ENCODE measurements around the gene TSKS.
A peak's percentile ranks its signal among the peaks of the same experiment; 100 is the strongest.

Gene TSKS

DNA sequence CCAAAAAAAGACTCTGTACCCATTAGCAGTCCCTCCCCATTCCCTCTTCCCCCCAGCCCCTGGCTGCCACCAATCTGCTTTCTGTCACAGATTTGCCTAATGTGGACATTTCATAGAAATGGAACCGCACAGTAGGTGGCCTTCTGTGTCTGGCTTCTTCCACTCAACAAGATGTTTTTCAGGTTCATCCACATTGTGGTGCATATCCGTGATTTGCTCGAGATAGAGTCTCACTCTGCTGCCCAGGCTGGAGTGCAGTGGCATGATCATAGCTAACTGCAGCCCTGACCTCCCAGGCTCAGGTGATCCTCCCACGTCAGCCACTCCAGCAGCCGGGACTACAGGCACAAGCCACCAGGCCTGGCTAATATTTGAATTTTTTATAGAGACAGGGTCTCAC is 24.6 kb upstream of the TSKS start:
- H3K4me3 ChIP-seq (ENCODE audit: control insufficient read depth, low read depth, low read length): no peak overlapping the region
- TF ChIP-seq CTCF (conservative IDR thresholded peaks at IDR 0.05; ENCODE audit: control insufficient read depth, insufficient read depth, low read depth, low read length): no peak
- no peak for DNase-seq (ENCODE audit: low read depth)

- TF ChIP-seq CTCF (conservative IDR thresholded peaks at IDR 0.05; ENCODE audit: control insufficient read depth, insufficient read depth, low read depth, low read length): no peak
- DNase-seq (ENCODE audit: low read depth): peak; percentile 83
- no peak overlapping the region for H3K4me3 ChIP-seq (ENCODE audit: control insufficient read depth, low read depth, low read length)
Measured at GRCh38 chr19:49786376-49786820, 23.3 kb upstream of the TSKS start.

GRCh38 chr19:49782515-49782914 is 19.4 kb upstream of the TSKS start:
- TF ChIP-seq CTCF (conservative IDR thresholded peaks at IDR 0.05; ENCODE audit: control insufficient read depth, insufficient read depth, low read depth, low read length): no peak
- no peak overlapping the region for H3K4me3 ChIP-seq (ENCODE audit: control insufficient read depth, low read depth, low read length)
- DNase-seq (ENCODE audit: low read depth): no peak

DNA sequence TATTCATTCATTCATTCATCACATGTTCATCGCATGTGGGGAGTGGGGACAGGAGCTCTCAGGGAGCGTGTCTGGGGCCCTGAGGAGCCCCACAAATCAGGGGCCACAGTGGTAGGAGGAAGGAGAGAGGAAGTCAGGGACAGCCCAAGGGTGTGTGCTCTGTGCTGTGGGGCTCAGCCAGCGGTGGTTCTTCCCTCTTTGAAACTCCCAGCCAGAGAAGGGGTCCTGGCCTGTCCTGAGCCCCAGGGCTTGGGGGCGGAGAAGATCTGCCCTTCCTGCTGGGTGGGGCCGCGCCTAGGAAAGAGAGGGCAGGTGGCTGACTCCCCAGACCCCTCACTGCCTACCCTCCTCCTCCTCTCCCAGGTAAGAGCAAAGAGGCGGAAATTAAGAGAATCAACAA is 18.3 kb upstream of the TSKS start:
- no peak for TF ChIP-seq CTCF (conservative IDR thresholded peaks at IDR 0.05; ENCODE audit: control insufficient read depth, insufficient read depth, low read depth, low read length)
- DNase-seq (ENCODE audit: low read depth): no peak
- no peak overlapping the region for H3K4me3 ChIP-seq (ENCODE audit: control insufficient read depth, low read depth, low read length)

DNA sequence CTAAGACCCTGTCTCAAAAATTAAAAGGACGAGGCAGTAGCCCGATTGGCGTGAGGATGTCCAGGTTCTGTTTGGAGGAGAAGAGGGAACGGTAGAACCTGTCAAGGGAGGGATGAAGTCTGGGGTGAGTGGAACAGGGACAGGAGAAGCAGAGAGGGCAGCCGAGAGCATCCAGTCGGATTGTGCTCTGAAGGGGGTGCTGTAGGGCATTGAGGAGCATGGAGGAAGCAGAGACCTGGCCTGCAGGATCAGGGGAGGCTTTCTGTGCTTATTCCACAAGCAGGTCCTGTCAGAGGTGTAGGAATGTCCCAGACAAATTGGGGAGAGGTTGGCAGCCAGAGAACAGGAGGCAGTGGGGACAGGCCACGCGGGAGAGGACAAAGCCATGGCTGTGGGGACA is 17.8 kb upstream of the TSKS start:
- no peak for DNase-seq (ENCODE audit: low read depth)
- H3K4me3 ChIP-seq (ENCODE audit: control insufficient read depth, low read depth, low read length): no peak overlapping the region
- TF ChIP-seq CTCF (conservative IDR thresholded peaks at IDR 0.05; ENCODE audit: control insufficient read depth, insufficient read depth, low read depth, low read length): no peak

GRCh38 chr19:49779731-49780555 is 16.8 kb upstream of the TSKS start:
- no peak for DNase-seq (ENCODE audit: low read depth)
- TF ChIP-seq CTCF (conservative IDR thresholded peaks at IDR 0.05; ENCODE audit: control insufficient read depth, insufficient read depth, low read depth, low read length): no peak
- no peak overlapping the region for H3K4me3 ChIP-seq (ENCODE audit: control insufficient read depth, low read depth, low read length)

Measured in fibroblast of mammary gland (primary cell).